ENCODE measurements around the gene ITPR3.

- TF ChIP-seq, protein P1, sequence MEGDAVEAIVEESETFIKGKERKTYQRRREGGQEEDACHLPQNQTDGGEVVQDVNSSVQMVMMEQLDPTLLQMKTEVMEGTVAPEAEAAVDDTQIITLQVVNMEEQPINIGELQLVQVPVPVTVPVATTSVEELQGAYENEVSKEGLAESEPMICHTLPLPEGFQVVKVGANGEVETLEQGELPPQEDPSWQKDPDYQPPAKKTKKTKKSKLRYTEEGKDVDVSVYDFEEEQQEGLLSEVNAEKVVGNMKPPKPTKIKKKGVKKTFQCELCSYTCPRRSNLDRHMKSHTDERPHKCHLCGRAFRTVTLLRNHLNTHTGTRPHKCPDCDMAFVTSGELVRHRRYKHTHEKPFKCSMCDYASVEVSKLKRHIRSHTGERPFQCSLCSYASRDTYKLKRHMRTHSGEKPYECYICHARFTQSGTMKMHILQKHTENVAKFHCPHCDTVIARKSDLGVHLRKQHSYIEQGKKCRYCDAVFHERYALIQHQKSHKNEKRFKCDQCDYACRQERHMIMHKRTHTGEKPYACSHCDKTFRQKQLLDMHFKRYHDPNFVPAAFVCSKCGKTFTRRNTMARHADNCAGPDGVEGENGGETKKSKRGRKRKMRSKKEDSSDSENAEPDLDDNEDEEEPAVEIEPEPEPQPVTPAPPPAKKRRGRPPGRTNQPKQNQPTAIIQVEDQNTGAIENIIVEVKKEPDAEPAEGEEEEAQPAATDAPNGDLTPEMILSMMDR (IDR thresholded peaks at IDR 0.05; ENCODE audit: insufficient read depth, low read depth, low read length) = no peak
- no peak for TF ChIP-seq EZH2 (IDR thresholded peaks at IDR 0.05; ENCODE audit: insufficient read depth, low read length)
These were observed 88.6 kb downstream of the ITPR3 start for GRCh38 chr6:33709605-33710295.
